GM12873 (cell line): Measurements from ENCODE around the gene SOWAHC.

Experiments used
- CTCF ChIP-seq: IDR thresholded peaks from 2 replicates; pipeline ENCODE4 v1.5.1; 2012; ENCODE audit warnings: low read depth, mild to moderate bottlenecking, moderate library complexity, low read length, control low read depth; ENCODE audit not compliant: insufficient read depth; ENCODE audit errors: missing control alignments

Gene SOWAHC

GRCh38 chr2:109619032-109619615 is 5.0 kb downstream of the SOWAHC start:
- TF ChIP-seq CTCF = no peak

- no peak for TF ChIP-seq CTCF
Observed at GRCh38 chr2:109623297-109623696, 9.1 kb downstream of the SOWAHC start.

- no peak for TF ChIP-seq CTCF
Observed at GRCh38 chr2:109623923-109624322, 9.8 kb downstream of the SOWAHC start.

GRCh38 chr2:109624339-109624738 is 10.2 kb downstream of the SOWAHC start:
- TF ChIP-seq CTCF = no peak

GRCh38 chr2:109629867-109630266 is 15.7 kb downstream of the SOWAHC start:
- TF ChIP-seq CTCF = no peak

GRCh38 chr2:109630441-109631430 is 16.6 kb downstream of the SOWAHC start:
- TF ChIP-seq CTCF = no peak

GRCh38 chr2:109631741-109632140 is 17.6 kb downstream of the SOWAHC start:
- TF ChIP-seq CTCF = no peak
